ENCODE measurements around the gene AFG1L.
"Not testable (repeated sequence)": the region's sequence is repeated elsewhere in the genome, so short reads cannot be mapped to it uniquely, and the experiment has no call there.

Gene AFG1L

GRCh38 chr6:108383981-108384380, 89.1 kb downstream of the AFG1L start:
- H3K27ac ChIP-seq: no peak overlapping the region
- TF ChIP-seq ZFX (IDR thresholded peaks at IDR 0.05): no peak
- TF ChIP-seq CTCF (conservative IDR thresholded peaks at IDR 0.05): no peak

GRCh38 chr6:108389190-108389589, 94.3 kb downstream of the AFG1L start:
- H3K27ac ChIP-seq: not testable (repeated sequence)

- TF ChIP-seq ZFX (IDR thresholded peaks at IDR 0.05) (no peak), CTCF (conservative IDR thresholded peaks at IDR 0.05) (no peak)
- no peak overlapping the region for H3K27ac ChIP-seq
Observed at GRCh38 chr6:108395297-108395696, 100.4 kb downstream of the AFG1L start.

GRCh38 chr6:108403236-108403635, 108.4 kb downstream of the AFG1L start:
- H3K27ac ChIP-seq: no peak overlapping the region
- TF ChIP-seq ZFX (IDR thresholded peaks at IDR 0.05) (no peak), CTCF (conservative IDR thresholded peaks at IDR 0.05) (no peak)

GRCh38 chr6:108406943-108407342, 112.1 kb downstream of the AFG1L start:
- no peak for TF ChIP-seq CTCF (conservative IDR thresholded peaks at IDR 0.05)
- TF ChIP-seq ZFX (IDR thresholded peaks at IDR 0.05): no peak
- no peak overlapping the region for H3K27ac ChIP-seq

GRCh38 chr6:108407904-108408827, 113.3 kb downstream of the AFG1L start:
- TF ChIP-seq CTCF (conservative IDR thresholded peaks at IDR 0.05): no peak
- TF ChIP-seq ZFX (IDR thresholded peaks at IDR 0.05): no peak

GRCh38 chr6:108408861-108409260, 114.0 kb downstream of the AFG1L start:
- H3K27ac ChIP-seq: no peak overlapping the region
- TF ChIP-seq ZFX (IDR thresholded peaks at IDR 0.05) (no peak), CTCF (conservative IDR thresholded peaks at IDR 0.05) (no peak)

More at GRCh38 chr6:108407904-108408827, 113.3 kb downstream of the AFG1L start:
- H3K27ac ChIP-seq: no peak overlapping the region

- H3K27ac ChIP-seq: not testable (repeated sequence)
Observed at GRCh38 chr6:108416047-108416833, 121.4 kb downstream of the AFG1L start.

All from C4-2B (cell line).